ENCODE results near the gene NUP210L.

The NUP210L gene

GRCh38 chr1:153962088-153963029 lies 192.5 kb downstream of the NUP210L start:
- no peak for DNase-seq

GRCh38 chr1:153961421-153961820 lies 193.5 kb downstream of the NUP210L start:
- no peak for DNase-seq

- no peak for DNase-seq
These were observed 194.7 kb downstream of the NUP210L start for GRCh38 chr1:153960206-153960605.

- DNase-seq, result no peak
These were observed 195.4 kb downstream of the NUP210L start for GRCh38 chr1:153959454-153959853.

GRCh38 chr1:153958961-153959260 lies 196.0 kb downstream of the NUP210L start:
- DNase-seq, result no peak

GRCh38 chr1:153958111-153958960 lies 196.5 kb downstream of the NUP210L start, which contains the start of gene CRTC2:
Gene CRTC2 (minus strand): TSS chr1:153958612. CDS start chr1:153958497, 115 bp downstream.
- peak; percentile 95 for DNase-seq

GRCh38 chr1:153957744-153958110 lies 197.1 kb downstream of the NUP210L start:
- no peak for DNase-seq

GRCh38 chr1:153956997-153957715 lies 197.7 kb downstream of the NUP210L start:
- no peak for DNase-seq

GRCh38 chr1:153954826-153955225 lies 200.0 kb downstream of the NUP210L start:
- DNase-seq, result no peak

- no peak for DNase-seq
These were observed 201.0 kb downstream of the NUP210L start for GRCh38 chr1:153953859-153954365.

- no peak for DNase-seq
These were observed 203.1 kb downstream of the NUP210L start for GRCh38 chr1:153951801-153952200.

GRCh38 chr1:153951183-153951582 lies 203.7 kb downstream of the NUP210L start:
- no peak for DNase-seq

- peak; percentile 60 for DNase-seq
These were observed 208.1 kb downstream of the NUP210L start, which contains the start of gene DENND4B for GRCh38 chr1:153946622-153947241. Gene DENND4B (minus strand): TSS chr1:153946718. CDS start chr1:153944374, 2,344 bp downstream.

GRCh38 chr1:153945795-153946621 lies 208.9 kb downstream of the NUP210L start:
- DNase-seq, result peak; percentile 38

- DNase-seq, result no peak
These were observed 209.6 kb downstream of the NUP210L start for GRCh38 chr1:153945131-153945794.

- DNase-seq, result no peak
These were observed 210.1 kb downstream of the NUP210L start for GRCh38 chr1:153944827-153945117.

GRCh38 chr1:153944005-153944826 lies 210.7 kb downstream of the NUP210L start:
- no peak for DNase-seq

- DNase-seq, result no peak
These were observed 211.9 kb downstream of the NUP210L start for GRCh38 chr1:153942766-153943549.

Measured in T1000 (cell line).